Measurements from ENCODE around the gene DNAJB4.

Gene DNAJB4

DNA sequence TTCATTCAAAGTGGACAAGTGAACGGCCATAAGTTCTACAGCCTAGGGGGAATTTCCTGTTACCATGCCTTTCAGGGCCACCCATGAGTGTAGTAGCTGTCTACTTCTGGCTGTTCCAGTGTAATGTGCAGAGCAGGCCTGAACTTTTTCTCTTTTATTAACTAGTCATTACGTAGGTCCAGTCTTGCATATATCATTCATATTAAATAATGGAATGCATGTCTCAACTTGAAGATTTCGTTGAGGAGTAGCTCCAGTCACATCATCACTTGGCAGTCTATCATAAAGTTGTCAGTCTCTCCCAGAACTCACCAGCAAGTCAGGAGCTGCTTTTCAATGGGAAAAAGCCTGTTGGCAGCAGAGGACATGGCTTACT lies 29.0 kb downstream of the DNAJB4 start:
- FAIRE-seq (no peak), DNase-seq (ENCODE audit: insufficient read length, low spot score) (no peak)

DNA sequence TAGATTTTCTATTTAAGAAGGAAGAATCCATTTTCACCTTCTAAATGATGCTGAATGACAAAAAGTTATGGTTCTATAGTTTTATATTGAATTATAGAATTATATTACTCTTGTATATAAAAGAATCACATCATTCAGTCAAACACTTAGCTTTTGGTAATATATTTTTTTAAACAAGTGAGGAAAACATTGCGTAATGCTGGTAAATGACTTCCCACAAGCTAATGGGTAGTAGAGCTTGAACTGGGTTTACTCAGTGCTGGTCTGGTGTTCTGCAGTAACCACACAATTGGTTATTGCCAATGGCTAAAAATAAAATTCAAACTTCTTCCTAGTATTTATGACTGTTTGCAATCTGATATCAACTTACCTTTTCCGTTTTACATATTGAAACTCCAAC lies 30.4 kb downstream of the DNAJB4 start:
- FAIRE-seq (no peak), DNase-seq (ENCODE audit: insufficient read length, low spot score) (no peak)

DNA sequence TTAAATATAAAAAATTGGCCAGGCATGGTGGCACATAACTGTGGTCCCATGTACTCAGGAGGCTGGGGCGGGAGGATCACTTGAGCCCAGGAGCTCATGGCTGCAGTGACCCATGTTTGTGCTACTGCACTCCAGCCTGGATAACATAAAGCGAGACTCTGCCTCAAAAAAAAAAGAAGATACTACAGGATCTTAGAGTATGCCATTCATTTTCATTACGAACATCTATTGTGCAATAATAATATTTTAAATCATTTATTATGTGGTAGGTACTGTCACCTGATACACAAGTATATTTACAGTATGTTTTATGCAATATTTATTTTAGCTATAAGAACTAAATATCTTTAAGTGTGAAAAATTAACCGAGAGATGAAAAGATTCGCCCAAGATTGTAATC lies 31.7 kb downstream of the DNAJB4 start:
- no peak for FAIRE-seq
- no peak for DNase-seq (ENCODE audit: insufficient read length, low spot score)

DNA sequence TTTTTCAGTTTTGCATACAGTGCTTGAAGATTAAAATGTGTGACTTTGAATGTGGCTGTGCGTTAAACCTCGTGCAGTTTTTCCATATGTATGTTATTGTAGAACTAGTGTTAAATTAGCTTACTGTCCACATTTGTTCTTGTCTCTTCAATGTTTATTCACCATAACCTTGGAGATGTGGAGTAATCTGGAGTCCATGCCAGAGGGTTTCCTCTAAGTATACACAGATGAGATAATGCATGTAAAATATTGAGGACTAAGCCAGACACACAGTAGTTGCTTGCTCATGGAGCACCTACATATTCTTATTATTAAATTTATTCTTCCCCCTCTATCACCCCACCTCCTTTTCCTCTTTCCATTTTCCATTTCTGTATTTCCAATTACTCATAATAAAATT lies 33.3 kb downstream of the DNAJB4 start:
- no peak for FAIRE-seq

DNA sequence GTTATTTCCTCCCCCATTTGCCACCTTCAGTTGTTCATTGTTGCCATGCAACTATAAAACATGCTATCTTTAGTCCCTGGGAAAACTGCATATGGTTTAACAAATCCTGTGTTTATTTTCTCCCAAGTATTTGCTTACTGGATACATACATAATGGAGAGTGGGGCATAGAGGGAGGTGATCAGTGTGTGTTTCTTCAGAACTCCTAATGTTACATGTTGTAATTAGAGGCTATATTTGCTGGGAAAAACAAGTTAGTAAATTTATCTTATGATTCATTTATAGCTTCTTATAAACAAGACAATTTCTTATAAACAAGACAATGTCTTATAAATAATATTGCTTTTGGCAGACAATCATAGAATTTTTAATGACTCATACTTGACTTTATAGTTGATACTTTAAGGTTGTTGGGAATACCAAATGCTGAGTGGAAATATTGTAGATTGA lies 33.8 kb downstream of the DNAJB4 start:
- FAIRE-seq: no peak
- DNase-seq (ENCODE audit: insufficient read length, low spot score): no peak

More for the DNA sequence above, 33.3 kb downstream of the DNAJB4 start:
- DNase-seq (ENCODE audit: insufficient read length, low spot score): no peak

DNA sequence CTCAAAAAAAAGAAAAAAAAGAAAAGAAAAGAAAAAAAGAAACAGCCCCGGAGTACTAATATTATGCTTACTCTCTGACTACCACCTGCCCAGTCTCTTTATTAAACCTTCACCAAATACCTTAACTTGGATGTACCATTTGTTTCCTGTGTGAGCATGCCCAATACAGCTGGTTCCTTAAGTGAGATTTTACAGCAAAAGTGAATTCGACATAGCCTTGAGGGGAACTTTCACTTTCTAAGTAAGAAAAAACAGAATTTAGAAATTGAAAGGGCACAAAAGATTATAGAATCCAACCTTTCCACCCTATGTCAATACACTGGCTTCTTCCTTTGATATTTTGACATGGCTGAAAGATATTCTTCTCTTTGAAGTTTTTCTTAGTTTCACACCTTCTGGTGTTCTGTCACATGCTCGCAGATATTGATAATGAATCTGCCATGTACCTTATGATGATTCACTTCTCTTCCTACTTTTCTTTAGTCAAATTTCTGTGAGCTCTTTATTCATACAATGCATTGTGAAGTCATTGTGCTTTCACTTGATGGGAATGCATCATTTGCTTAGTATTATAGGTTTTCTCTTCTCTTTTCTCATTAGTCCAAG lies 35.8 kb downstream of the DNAJB4 start:
- DNase-seq (ENCODE audit: insufficient read length, low spot score) (no peak), FAIRE-seq (no peak)

DNA sequence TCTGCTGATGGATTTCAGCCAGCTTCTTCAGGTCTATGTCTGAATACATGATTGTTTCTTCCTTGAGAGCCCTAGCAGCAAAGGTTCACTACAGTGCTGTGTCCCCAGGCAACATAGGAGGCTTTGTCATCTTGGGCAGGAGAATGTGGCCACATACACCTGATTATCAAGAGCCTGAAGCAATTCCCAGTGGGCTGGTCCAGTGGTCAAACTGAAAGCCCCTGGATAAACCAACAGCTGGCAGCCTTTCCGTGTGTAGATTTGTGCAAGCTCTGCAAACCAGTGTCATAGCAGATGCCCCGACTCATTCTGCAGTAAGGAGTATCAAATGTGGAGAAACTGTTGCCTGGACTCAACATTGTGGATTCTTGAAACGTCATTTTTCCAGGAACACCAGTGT lies 38.7 kb downstream of the DNAJB4 start:
- no peak for FAIRE-seq
- no peak for DNase-seq (ENCODE audit: insufficient read length, low spot score)

DNA sequence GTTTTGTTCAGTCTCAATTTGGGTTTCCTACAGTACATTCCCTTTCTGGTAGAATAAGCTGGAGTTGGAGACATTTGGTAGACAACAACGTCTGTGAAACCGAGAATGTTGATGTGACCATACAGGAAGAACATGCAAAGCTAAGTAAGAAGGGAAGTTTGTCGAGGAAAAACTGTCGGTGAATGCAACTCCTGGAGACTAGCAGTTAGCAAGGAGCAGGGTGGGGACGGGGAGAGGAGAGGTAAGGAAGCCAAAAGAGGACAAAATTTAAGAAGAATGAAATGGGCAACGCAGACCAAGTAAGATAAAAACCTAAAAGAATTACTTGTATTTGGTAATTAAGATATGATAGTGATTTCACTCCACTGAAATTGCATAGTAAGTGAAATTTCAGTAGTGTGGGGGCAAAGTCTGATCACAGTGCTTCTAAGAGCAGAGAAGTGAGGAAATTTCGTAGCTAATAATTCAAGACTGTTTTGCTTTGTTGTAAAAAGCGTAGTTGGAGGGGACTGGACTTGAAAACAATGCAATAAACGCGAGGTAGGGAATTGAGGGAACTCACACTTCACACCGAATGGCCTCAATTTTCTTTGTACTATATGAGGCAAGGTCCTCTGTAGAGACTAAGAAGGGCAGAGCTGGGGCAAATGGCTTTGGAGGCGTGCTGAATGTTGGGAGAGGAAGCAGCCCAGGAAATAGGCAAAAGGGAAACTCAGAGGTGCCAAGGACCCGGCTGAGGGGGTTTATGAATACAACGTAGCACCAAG lies 40.2 kb downstream of the DNAJB4 start:
- peak; percentile 23 for FAIRE-seq
- DNase-seq (ENCODE audit: insufficient read length, low spot score): no peak

DNA sequence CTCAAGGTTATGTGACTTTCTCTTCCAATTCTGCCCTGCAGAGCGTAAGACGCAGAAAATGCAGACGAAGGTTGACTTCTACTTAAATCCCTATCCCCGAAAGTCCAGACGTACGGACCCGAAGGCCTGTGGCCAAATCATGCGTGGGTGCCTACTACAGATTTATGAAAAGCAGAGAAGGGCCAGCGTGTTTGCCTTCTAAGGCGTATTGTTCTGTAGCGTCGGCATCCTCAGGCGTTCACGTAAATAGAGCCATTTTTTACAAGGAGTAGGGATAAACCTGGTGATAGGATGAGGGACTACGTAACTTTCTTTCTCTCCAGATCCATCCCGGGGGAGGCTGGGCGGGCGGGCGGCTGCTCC lies 40.8 kb downstream of the DNAJB4 start:
- DNase-seq (ENCODE audit: insufficient read length, low spot score) (no peak), FAIRE-seq (no peak)

DNA sequence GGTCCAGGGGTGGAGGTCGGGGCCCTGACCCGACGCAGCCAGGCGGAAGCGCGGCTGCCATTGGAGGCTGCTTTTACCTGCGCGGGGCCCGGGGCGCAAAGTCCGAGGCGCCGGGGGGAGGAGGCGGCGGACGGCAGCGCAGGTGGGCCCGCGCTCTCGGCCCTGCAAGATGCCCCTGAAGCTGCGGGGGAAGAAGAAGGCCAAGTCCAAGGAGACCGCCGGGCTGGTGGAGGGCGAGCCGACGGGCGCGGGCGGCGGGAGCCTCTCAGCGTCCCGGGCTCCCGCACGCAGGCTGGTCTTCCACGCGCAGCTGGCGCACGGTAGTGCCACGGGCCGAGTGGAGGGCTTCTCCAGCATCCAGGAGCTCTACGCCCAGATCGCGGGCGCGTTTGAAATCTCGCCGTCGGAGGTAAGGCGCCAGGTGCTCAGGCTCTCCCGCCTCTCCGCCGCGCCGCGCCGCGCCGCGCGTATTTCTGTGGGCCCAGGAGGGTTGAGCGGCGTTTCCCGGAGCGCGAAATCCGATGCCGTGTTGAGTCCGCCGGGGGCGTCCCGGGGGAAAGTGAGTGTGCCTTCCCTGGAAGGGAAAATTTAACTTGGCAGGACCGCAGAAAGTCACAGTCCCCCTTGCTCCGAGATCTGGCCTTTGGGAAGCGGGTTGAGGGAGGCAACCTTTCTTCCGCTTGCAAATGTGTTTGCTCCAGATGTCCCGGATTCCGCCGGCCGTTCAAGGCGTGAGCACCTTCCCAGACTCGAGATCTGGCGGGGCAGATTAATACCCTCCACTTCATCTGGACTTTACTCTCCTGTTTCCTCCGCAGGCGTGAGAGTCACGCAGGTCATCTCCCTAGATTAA lies 41.4 kb downstream of the DNAJB4 start, which contains the start of gene GIPC2:
Gene GIPC2, plus strand, starts transcription at position 41 of the 853 bp plus-strand sequence. Its CDS starts 129 bp downstream, at position 170.
- FAIRE-seq (no peak), DNase-seq (ENCODE audit: insufficient read length, low spot score) (no peak)

DNA sequence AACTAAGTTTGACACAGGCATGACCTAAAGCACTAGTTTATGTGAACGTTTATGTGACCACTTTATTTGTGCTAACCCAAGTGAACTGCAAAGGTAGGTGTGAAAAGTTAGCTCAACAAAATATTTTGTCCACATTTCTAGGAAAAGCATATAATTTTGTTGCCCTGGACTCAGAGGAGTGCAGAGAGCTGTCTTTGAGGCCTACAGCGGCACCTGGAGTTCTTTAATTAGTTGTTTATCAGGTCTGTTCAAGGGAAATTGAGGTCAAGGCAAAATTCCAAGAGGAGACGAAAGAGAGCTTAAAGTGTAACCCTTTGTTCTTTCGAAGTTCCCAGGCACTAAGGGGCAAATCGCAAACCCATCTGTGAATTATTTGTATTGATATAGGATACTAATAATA lies 42.4 kb downstream of the DNAJB4 start:
- FAIRE-seq: no peak

DNA sequence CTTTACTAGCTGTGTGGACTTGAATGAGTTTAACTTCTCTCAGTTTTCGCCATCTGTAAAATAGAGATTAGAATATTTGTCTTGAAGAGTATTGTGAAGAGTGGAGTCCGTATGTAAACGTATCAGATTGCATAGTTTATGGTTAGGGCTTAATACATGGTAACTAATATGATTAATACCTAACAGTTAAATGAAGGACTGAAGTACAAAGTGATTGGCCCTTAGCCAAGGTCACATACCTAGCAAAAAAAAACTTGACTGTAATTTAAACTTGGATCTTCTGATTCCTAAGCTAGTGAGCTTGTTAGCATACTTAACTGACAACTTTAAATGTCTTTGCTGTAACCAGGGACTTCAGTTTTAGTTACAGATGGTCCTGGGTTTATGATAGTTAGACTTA lies 42.9 kb downstream of the DNAJB4 start:
- FAIRE-seq (no peak), DNase-seq (ENCODE audit: insufficient read length, low spot score) (no peak)

More for the DNA sequence above, 42.4 kb downstream of the DNAJB4 start:
- no peak for DNase-seq (ENCODE audit: insufficient read length, low spot score)

DNA sequence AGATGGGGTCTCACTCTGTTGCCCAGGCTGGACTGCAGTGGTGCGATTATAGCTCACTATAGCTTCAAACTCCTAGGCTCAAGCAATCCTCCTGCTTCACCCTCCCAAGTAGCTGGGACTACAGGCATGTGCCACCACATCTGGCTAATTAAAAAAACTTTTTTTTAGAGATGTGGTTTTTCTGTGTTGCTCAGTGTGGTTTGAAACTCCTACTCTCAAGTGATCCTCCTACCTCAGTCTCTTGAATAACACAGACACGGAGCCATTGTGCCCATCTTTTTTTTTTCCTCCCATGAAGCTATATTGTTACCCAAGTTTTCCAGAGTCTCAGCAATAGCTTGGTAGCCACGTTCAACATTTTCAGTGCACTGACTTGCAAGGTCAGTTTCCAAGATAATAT lies 43.7 kb downstream of the DNAJB4 start:
- FAIRE-seq (no peak), DNase-seq (ENCODE audit: insufficient read length, low spot score) (no peak)

DNA sequence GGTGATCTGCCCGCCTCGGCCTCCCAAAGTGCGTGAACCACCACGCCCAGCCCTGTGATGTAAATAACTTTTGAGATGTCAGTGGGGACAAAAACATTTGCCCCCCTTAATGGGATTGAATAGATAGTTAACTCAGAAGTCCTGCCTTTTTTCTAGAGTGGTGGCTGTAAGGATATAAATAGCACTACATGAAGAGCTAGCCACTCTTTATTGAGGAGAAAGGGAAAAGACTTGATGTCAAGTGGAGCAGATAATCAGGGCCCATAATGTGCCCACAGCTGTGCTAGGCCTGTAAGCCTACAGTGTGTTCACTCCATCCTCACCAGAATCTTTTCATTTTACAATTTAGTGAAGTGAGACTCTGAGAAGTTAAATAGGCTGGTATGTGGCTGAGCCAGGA lies 44.7 kb downstream of the DNAJB4 start:
- DNase-seq (ENCODE audit: insufficient read length, low spot score) (no peak), FAIRE-seq (no peak)

DNA sequence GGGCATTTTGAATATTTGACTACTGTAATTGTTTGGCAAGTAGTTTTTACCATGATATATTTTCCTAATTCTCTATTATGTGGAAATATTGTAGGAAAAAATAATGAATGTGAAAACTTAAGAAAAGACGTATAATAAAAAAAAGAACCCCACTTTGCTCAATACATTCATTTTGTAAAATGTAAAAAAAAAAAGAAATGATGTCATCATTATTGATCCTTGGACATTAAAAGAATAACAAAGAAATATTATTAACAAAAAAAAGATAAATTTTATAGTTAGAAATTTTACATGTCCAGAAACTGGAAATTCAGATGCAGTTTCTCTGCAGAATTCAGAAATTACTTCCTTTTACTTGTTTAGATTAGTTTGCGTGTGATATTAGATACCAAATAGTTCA lies 46.3 kb downstream of the DNAJB4 start:
- DNase-seq (ENCODE audit: insufficient read length, low spot score): no peak
- no peak for FAIRE-seq

DNA sequence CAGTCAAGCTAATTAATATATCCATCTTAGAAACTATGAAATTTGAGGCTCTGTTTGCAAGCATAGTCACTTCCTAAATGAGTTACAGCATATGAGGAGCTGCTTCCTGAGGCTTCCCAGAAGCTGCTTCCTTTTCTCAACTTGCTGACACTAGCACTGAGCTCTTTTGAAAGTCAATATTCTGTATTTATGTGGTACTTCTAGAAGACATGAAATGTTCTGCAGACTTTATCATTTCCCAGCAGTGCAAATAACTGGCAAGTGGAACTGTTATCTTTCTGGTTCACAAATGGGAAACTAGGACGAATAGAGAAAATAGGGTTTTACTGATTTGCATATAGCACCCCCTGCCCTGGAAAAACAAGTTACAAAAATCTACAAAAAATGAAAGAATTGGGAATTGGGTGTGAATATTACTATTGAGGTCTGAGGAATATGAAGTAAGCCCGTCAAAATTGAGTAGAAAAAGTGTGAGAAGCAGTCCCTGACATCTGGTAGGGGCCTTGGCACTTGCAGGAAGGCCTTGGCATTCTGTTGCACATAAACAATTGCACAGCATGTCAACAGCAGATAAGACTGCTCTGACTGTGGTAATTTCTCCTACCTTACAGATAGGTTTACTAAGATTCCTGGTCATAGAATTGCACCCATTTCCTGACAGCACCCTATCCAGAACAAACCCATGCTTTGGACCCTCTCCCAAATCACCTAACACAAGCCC lies 48.1 kb downstream of the DNAJB4 start:
- FAIRE-seq (no peak), DNase-seq (ENCODE audit: insufficient read length, low spot score) (no peak)

DNA sequence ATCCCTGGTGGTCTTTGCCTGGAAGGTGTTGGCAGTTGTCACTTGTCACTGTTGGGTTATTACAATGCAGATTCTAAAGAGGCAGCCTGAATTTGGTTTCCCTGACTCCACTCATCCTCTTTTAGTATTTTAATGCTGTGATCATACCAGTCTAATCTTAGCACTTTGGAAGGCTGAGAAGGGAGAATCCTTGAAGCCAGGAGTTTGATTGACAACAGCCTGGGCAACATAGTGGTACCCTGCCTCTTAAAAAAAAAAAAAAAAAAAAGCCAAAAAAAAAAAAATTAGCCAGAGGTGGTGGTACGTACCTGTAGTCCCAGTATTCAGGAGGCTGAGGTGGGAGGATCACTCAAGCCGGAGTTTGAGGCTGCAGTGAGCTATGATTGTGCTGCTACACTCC lies 48.8 kb downstream of the DNAJB4 start:
- DNase-seq (ENCODE audit: insufficient read length, low spot score) (no peak), FAIRE-seq (no peak)

DNA sequence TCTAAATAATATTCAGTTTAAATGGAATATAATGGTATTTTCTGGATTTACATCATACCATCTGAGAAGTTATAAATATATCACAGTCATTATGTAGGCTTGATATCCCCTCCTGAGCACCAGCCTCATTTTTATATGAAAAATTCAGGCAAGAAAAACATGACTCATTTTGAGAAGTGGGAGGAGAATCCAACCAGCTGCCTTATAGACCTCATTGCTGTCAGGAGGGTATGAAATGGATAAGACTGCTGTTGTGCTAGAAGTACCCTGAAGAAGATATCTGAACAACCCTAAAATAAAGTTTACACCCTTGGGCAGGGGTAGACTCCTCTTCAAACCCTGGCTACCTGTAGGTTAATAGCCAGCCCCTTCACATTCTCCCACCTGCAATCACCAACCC lies 49.8 kb downstream of the DNAJB4 start:
- DNase-seq (ENCODE audit: insufficient read length, low spot score) (no peak), FAIRE-seq (no peak)

DNA sequence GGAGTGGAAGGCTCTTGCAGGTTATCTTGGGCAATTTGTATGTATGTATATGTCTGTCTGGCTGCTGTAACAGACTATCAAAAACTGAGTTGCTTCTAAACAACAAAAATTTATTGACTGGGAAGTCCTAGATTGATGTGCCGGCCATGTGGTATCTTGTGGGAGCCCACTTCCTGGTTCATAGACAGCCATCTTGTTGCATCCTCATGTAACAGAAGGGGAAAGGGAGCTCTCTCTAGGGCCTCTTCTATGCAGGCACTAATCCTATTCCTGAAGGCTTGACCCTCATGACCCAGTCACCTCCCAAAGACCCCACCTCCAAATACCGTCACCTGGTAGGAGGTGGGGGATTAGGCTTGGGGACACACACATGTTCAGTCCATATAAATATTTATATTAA lies 50.2 kb downstream of the DNAJB4 start:
- DNase-seq (ENCODE audit: insufficient read length, low spot score) (no peak), FAIRE-seq (no peak)

DNA sequence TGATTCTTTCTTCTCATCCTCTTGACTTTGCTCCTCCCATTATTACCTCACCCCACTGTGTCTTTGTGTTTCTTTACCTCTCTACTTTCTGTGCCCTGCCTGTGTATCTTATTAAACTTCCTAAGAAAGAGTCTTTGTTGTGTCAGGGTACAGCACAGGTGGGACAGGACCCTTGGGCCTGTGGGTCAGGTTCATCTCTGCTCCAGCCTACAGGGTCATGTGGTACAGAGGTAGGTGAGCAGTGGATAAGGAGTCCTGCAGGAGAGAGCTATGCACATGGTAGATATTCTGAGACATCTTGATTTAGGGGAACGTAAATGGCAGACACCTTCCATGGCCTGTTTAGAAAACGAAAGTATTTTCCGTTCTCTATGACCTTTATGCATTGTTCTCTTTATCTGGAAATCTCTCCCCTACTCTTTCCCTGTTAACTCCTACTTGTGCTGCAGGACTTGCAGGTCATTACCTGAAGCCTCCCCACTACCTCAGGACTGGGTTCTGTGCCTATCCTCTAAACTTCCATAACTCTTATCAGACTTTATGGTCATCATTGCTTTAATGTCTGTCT lies 50.9 kb downstream of the DNAJB4 start:
- FAIRE-seq (no peak), DNase-seq (ENCODE audit: insufficient read length, low spot score) (no peak)

DNA sequence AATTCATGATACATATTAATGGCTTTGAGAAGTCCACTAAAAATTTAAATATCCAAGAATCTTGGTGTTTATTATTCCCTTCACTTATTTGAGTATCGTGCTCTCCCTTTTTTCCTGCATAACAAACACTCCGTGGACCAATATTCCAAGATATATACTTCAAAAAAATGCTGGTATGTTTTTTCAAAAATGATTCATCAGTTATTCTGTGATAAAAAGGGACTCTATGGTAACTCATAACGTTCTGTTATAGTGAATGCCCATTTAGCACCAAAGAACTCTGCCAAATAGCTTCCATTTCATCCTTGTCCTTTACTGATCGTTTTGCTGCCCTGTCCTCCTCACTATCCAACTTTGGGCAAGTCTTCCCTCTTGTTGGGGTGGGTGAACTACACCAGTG lies 53.9 kb downstream of the DNAJB4 start:
- FAIRE-seq (no peak), DNase-seq (ENCODE audit: insufficient read length, low spot score) (no peak)

Measured in GM19239 (cell line).